Measurements from ENCODE around the gene ZHX3.
"Not testable (repeated sequence)": the region's sequence is repeated elsewhere in the genome, so short reads cannot be mapped to it uniquely, and the experiment has no call there.

Gene ZHX3

GRCh38 chr20:41334036-41334435, 16.5 kb upstream of the ZHX3 start:
- no peak for DNase-seq (ENCODE audit: low spot score)

GRCh38 chr20:41331731-41332130, 14.2 kb upstream of the ZHX3 start:
- no peak for DNase-seq (ENCODE audit: low spot score)

DNA sequence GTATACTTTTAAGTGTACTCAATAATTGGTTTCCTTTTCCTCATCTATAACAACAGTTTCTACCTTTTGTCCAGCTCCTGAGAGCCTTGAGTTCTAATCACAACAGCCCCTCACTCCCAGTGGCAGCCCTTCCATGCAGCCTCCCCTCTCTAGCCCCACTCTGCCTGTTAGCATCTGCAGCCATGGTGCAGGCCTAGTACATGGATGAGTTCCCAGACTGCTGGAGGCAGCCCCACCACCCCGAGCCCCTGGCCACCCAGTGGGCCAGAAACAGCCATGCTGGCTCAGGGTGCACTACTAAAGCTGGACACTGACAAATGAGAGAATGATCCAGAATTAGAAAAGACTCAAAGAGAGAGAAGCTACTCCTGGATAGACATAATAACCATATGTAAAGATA, 13.4 kb upstream of the ZHX3 start:
- DNase-seq (ENCODE audit: low spot score): no peak

DNA sequence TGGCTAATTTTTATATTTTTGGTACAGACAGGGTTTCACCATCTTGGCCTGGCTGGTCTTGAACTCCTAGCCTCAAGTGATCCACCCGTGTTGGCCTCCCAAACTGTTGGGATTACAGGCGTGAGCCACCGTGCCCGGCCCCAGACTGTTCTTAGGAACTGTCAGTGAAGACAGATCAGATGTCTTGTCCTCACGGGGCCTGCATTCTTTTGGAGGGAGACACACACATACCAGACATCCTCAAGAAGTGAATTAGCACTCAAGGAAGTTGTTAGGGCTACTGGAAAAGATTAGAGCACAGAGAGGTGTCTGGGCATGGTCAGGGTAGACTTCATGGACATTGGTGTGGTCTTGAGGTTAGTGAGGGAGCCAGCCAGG, 12.8 kb upstream of the ZHX3 start:
- no peak for DNase-seq (ENCODE audit: low spot score)

DNA sequence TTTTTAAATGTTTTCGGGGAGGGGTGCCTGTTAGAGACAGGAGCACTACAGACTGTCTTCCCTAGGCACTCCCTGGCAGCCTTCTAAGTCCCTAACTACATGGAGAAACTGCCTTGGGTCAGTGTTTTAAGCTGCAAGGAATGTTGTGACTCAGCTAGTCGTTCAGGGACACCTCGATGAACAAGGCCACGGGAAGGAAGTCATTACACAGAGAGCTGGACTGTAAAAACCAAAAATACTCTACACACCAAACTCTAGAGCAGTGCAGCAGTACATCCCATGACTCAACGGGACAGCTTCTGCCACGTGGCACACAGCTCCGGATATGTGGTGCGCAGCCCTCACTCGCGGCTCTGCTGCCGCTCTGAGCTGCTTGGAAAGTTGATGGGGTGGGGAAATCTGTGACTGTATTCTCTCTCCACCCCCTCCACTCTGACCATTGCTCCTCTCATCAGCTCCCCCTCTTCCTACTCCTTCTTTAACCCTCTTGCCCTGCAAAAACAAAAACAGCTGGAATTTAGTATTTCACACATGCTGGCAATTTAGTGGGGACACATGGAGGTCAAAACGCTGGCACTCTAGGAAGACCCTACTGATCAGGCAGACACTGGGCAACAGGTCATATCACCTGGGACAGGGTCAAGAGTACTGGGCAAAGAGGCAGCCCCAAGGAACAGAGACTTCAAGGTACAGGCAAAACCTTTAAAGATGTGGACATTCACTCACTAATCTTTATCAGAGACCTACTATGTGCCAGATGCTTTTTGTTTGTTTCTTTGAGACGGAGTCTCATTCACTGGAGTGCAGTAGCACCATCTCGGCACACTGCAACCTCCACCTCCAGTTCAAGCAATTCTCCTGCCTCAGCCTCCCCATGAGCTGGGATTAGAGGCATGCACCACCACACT, 12.2 kb upstream of the ZHX3 start:
- DNase-seq (ENCODE audit: low spot score): peak; percentile 94

- no peak for DNase-seq (ENCODE audit: low spot score)
These were observed 9.6 kb upstream of the ZHX3 start for GRCh38 chr20:41327178-41327577.

GRCh38 chr20:41320976-41321375, 3.4 kb upstream of the ZHX3 start:
- no peak for DNase-seq (ENCODE audit: low spot score)

- DNase-seq (ENCODE audit: low spot score): no peak
These were observed 2.9 kb upstream of the ZHX3 start for GRCh38 chr20:41320441-41320840.

DNA sequence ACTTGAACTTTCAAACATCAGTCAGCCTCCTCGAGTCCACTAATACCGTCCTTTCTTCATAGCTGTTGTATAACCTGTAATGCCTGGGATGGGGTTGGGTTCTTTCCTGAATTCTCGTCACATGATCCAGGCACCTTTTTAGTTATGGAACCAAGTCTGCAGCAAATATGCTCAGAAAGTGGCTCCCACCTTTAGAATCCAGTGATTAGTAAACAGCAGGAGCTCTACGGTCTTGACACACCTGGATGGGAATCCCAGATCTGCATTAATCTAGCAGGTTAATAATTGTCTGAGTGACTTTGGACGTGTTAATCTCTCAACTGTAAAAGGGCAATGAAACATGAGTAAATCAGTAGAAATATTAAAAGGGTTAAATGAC, 729 bp upstream of the ZHX3 start:
- DNase-seq (ENCODE audit: low spot score): no peak

DNA sequence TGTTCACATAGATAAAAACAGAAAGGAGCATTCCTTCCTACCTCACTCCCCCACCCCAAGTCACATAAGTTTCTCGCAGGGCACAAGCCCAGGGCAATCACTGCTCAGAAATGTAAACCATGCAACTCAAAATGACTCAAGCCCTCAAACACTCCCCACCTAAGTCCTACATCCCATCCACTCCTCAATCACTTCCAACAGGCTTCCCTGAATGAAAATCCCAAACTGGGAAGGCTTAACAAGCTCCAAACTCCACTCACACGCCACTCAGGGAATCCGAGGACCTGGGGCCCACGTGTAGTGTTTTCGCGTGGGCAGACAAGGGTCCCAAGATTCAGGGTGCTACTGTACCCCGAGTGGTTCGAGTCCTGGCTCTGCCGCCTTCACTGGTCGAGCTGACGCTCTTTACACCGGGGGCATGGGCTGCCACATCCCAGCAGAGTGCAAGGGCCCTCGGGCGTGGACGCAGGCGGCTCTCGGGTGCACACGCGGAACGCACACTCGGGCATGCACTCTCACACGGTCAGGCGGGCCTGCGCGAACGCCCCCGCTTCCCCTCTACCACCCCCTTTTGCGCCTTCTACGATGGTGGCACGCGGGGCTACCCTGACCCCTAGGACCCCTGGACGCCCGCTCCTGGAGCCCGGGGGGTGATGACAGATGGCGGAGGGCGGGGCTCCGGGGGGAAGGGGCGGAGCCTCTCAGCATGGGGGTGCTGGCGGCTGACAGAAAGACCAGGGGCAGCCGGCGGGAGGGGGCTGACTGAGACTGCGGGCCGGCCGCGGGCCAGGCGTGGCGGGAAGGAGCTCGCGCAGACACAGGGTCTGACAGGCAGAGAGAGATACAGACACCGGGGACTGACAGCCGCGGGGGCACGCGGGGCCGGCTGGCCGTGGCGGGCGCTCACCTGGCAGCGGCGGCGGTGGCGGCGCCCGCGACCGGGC, 657 bp downstream of the ZHX3 start:
- DNase-seq (ENCODE audit: low spot score): peak; percentile 85

DNA sequence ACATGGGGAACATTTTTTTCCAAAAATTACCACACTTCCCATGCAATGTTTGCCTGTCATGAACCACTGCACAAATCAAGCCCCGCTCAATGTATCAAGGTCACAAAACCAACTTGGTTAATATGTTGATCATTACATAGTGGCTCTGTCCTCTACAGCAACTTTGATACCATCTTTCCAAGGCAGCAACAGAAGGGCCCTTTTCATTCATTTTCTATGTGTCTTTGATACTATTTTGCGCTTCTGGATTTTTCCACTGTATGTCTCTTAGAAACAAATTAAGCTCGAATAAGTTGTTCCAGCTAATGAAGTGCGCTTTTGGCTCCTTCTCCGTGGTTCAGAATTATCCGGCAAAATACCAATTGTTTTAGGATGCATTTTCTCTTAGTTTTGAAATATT, 1.5 kb downstream of the ZHX3 start:
- DNase-seq (ENCODE audit: low spot score): no peak

- no peak for DNase-seq (ENCODE audit: low spot score)
These were observed 3.1 kb downstream of the ZHX3 start for GRCh38 chr20:41314386-41314785.

DNA sequence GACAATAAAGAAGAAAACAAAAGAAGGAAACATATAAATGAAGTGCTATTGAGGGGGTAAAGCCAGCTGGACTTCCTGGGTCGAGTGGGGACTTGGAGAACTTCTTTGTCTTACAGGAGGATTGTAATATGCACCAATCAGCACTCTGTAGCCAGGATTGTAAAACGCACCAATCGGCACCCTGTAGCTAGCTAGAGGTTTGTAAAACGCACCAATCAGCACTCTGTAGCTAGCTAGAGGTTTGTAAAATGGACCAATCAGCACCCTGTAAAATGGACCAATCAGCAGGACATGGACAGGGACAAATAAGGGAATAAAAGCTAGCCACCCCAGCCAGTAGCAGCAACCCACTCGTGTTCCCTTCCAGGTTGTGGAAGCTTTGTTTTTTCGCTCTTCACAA, 5.5 kb downstream of the ZHX3 start:
- DNase-seq (ENCODE audit: low spot score): not testable (repeated sequence)

- peak; percentile 59 for DNase-seq (ENCODE audit: low spot score)
These were observed 7.7 kb downstream of the ZHX3 start for GRCh38 chr20:41309817-41310216.

- peak; percentile 23 for DNase-seq (ENCODE audit: low spot score)
These were observed 8.7 kb downstream of the ZHX3 start for GRCh38 chr20:41308726-41309413.

DNA sequence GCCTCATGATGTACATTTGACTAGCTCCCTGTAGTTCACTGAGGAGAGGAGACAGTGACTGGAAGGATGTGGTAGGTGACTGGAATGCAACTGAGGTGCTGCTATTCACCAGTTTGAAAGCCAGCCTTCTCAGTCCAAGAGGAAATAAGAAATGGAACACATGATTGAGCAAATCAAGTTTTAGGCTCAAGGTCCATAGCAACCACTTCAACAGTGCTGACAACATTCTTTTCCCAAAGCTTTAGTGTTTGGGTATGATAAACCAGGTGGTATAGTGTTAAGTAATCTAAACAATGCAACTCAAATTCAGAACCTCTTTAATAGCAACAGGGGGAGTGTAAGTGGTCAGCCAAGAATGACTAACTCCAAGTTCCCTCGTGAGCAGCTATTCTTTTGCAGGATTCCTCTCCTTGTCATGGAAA, 9.2 kb downstream of the ZHX3 start:
- DNase-seq (ENCODE audit: low spot score): peak; percentile 62

DNA sequence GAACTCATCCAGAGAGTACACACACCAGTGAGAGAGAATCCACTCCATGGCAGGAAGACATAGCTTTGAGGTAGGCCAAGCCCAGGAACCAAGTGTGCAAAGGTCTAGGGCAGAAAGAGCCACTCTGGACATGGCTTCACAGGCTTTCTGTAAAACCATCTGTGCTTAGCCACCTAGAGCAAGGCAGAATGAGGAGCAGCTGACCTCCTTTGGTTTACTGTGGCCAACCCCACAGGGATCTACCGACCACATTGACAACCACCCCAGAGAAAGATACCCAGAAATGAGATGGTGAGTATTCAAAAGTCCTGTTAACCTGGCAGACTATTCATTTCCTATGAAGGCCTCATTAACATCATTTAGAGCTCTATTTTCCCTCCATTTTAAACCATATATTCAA, 10.5 kb downstream of the ZHX3 start:
- DNase-seq (ENCODE audit: low spot score): no peak

GRCh38 chr20:41306061-41306727, 11.3 kb downstream of the ZHX3 start:
- DNase-seq (ENCODE audit: low spot score): no peak

DNA sequence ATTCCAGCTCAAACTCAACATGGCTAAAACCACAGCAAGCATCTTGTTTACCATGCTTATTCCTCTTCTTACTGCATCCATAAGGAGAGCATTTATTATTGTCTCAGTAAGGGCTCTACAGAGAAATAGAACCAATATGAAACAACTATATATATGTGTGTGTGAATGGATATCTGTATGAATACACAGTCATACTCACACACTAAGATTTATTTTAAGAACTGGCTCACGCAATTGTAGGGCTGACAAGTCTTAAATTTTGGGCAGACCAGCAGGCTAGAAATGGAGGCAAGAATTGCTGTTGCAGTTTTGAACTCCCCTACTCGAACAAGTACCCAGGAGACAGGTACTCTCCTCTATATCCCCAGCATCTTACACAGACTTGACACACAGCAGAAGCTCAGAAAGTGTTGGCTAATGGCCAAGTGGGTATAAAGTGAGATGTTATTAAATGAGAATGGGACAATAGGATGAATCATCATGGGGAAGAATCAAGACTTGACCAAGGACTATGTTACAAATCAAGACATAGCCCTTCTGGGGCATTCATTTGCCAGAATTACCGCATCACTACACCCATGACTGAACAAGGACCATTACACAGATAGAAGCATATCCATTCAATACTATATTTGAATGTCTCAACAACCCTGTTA, 13.0 kb downstream of the ZHX3 start:
- no peak for DNase-seq (ENCODE audit: low spot score)

- no peak for DNase-seq (ENCODE audit: low spot score)
These were observed 13.5 kb downstream of the ZHX3 start for GRCh38 chr20:41304002-41304401.

- no peak for DNase-seq (ENCODE audit: low spot score)
These were observed 16.6 kb downstream of the ZHX3 start for GRCh38 chr20:41300886-41301285.

Data from AG20443 (cell line).